K562 (cell line): ENCODE results near the gene NACC1. TPM values are rescaled to one million over a fixed set of nuclear protein-coding genes. Genes with fewer than 3 reads are reported as not detected.

Experiments
- BCL6 ChIP-seq: fragments of 250-450 bp; sonication (Bioruptor Pico); IDR thresholded peaks from 2 replicates; pipeline ENCODE4 v1.4.0; 2020
- BMI1 ChIP-seq: fragments of 150-350 bp; IDR thresholded peaks from 2 replicates; pipeline ENCODE4 v1.6.1; 2014; ENCODE audit warnings: low read length
- C11orf30 ChIP-seq: fragments of 450-650 bp; IDR thresholded peaks from 2 replicates; pipeline ENCODE4 v1.6.1; 2016; ENCODE audit warnings: low read depth, mild to moderate bottlenecking
- ELF4 ChIP-seq: fragments of 450-650 bp; formaldehyde crosslinking; IDR thresholded peaks from 2 replicates; pipeline ENCODE4 v1.4.0; 2022; ENCODE audit warnings: missing genetic modification characterization
- GATAD2B ChIP-seq: fragments of 450-650 bp; IDR thresholded peaks from 2 replicates; pipeline ENCODE4 v1.6.1; 2017; ENCODE audit warnings: mild to moderate bottlenecking, borderline replicate concordance
- HMGN3 ChIP-seq: IDR thresholded peaks from 2 replicates; pipeline ENCODE4 v1.6.1; 2011; ENCODE audit warnings: borderline replicate concordance, low read depth, mild to moderate bottlenecking, mixed read lengths, low read length; ENCODE audit not compliant: insufficient read length; ENCODE audit errors: extremely low read depth
- LARP7 ChIP-seq: fragments of 450-650 bp; IDR thresholded peaks from 2 replicates; pipeline ENCODE4 v1.6.1; 2016
- NCOA4 ChIP-seq: fragments of 450-650 bp; IDR thresholded peaks from 2 replicates; pipeline ENCODE4 v1.6.1; 2018; ENCODE audit warnings: mild to moderate bottlenecking; ENCODE audit not compliant: partially characterized antibody
- NRF1 ChIP-seq, 2 experiments: fragments of 450-650 bp; IDR thresholded peaks in 1 of 2; conservative IDR thresholded peaks in 1 of 2; 2 replicates each; pipeline ENCODE4 v1.6.1; 2014; ENCODE audit warnings: mild to moderate bottlenecking in 2 of 2
- SMARCC2 ChIP-seq: fragments of 450-650 bp; IDR thresholded peaks from 2 replicates; pipeline ENCODE4 v1.6.1; 2017; ENCODE audit warnings: antibody characterized with exemption, moderate library complexity, mild to moderate bottlenecking, low read depth
- TSC22D4 ChIP-seq: fragments of 450-650 bp; IDR thresholded peaks from 2 replicates; pipeline ENCODE4 v1.6.1; 2016; ENCODE audit warnings: missing genetic modification characterization, missing biosample characterization, control low read depth
- ZNF561 ChIP-seq: fragments of 450-650 bp; formaldehyde crosslinking; conservative IDR thresholded peaks from 2 replicates; pipeline ENCODE4 v1.4.0; 2020; ENCODE audit warnings: mild to moderate bottlenecking, moderate library complexity
- ZNF780A ChIP-seq: fragments of 250-450 bp; sonication (Bioruptor Pico); IDR thresholded peaks from 2 replicates; pipeline ENCODE4 v1.5.0; 2021; ENCODE audit warnings: mild to moderate bottlenecking
- polyA plus RNA-seq, 8 experiments: library from polyadenylated mRNA; depleted of rRNA in 4 of 8; stranded (reverse) in 5 of 8; unstranded in 3 of 8; fragments of >200 nt; fragmentation: Nextera tagmentation in 2 of 8; fragmentation: Illumina TruSeq in 1 of 8; extraction: Ambion mirVana in 2 of 8; extraction: Trizol in 1 of 8; gene quantifications; 2 replicates each; pipeline versions ENCODE4 v1.2.1 to v1.2.3, GENCODE V29; 2011 to 2014; ENCODE audit warnings: inconsistent platforms in 1 of 8, missing spikeins in 1 of 8
- total RNA-seq, 7 experiments: library from RNA; depleted of rRNA in 6 of 7; stranded (reverse); fragments of >200 nt in 6 of 7; fragmentation: Illumina TruSeq in 2 of 7; extraction: Trizol in 2 of 7; gene quantifications; 2 replicates each; pipeline versions ENCODE4 v1.2.1 to v1.2.3, GENCODE V29; 2011 to 2021; ENCODE audit warnings: low replicate concordance in 1 of 7
- TF ChIP-seq, protein P1 (sequence below), 2 experiments: fragments of 450-650 bp; formaldehyde crosslinking in 1 of 2; IDR thresholded peaks; 2 replicates each; pipeline versions ENCODE4 v1.4.0 to v1.6.1; 2014 to 2020; ENCODE audit warnings: mild to moderate bottlenecking in 2 of 2, borderline replicate concordance in 1 of 2, low read depth in 1 of 2
- TF ChIP-seq, protein P2 (sequence below): fragments of 250-450 bp; sonication (Bioruptor Pico); IDR thresholded peaks from 2 replicates; pipeline ENCODE4 v1.5.0; 2021; ENCODE audit warnings: mild to moderate bottlenecking, borderline replicate concordance
- TF ChIP-seq, protein P3 (sequence below): sonication (generic); formaldehyde crosslinking; IDR thresholded peaks from 2 replicates; pipeline ENCODE4 v1.8.0; 2022; ENCODE audit warnings: missing genetic modification reagents, mild to moderate bottlenecking, borderline replicate concordance

Gene NACC1
- total and polyA plus RNA-seq, 9 of the 15 experiments (the other 6 are each of a cell fraction or from before 2014, with no cell fraction given), result 0.04 to 96.6 (median 25.8) TPM

DNA sequence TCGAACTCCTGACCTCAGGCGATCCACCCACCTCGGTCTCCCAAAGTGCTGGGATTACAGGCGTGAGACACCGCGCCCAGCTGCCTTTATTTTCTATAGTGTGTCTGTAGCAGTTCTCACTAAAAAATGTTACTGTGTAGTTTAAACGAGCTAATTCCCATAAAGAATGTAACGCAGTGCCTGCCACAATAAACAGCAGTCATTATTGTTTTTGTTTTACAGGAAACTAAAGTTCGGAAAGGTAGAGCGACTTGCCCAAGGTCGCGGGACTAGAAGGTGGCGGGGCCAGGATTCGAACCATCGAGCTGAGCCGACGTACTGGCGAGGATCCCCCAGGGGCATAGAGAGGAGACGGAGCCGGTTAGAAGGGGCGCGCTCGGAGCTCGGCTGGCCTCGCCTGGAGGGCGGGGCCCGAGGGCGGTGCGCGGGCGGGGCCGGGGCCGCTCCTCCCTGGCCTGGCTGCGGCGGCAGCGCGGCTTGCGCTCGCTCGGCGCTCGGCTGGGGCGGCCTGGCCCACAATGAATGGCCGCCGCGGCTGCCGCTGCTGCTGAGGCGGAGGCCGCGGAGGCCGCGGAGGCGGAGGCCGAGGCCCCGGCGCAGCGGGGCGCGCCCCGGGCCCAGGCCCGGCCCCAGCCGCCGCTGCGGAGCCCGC is at the start of gene NACC1 (continued):
- TF ChIP-seq, protein P1, sequence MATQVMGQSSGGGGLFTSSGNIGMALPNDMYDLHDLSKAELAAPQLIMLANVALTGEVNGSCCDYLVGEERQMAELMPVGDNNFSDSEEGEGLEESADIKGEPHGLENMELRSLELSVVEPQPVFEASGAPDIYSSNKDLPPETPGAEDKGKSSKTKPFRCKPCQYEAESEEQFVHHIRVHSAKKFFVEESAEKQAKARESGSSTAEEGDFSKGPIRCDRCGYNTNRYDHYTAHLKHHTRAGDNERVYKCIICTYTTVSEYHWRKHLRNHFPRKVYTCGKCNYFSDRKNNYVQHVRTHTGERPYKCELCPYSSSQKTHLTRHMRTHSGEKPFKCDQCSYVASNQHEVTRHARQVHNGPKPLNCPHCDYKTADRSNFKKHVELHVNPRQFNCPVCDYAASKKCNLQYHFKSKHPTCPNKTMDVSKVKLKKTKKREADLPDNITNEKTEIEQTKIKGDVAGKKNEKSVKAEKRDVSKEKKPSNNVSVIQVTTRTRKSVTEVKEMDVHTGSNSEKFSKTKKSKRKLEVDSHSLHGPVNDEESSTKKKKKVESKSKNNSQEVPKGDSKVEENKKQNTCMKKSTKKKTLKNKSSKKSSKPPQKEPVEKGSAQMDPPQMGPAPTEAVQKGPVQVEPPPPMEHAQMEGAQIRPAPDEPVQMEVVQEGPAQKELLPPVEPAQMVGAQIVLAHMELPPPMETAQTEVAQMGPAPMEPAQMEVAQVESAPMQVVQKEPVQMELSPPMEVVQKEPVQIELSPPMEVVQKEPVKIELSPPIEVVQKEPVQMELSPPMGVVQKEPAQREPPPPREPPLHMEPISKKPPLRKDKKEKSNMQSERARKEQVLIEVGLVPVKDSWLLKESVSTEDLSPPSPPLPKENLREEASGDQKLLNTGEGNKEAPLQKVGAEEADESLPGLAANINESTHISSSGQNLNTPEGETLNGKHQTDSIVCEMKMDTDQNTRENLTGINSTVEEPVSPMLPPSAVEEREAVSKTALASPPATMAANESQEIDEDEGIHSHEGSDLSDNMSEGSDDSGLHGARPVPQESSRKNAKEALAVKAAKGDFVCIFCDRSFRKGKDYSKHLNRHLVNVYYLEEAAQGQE (IDR thresholded peaks at IDR 0.05; ENCODE audit: borderline replicate concordance), result peak; percentile 92
- TF ChIP-seq, protein P1 (CRISPR knock-in tag; IDR thresholded peaks at IDR 0.05; ENCODE audit: low read depth), result no peak
- TF ChIP-seq NRF1 (conservative IDR thresholded peaks at IDR 0.05 in 1 of 2, IDR thresholded peaks at IDR 0.05 in 1 of 2), result peak; percentile 60 to 70; a peak in 2 of 4 replicates
- TF ChIP-seq ZNF561, result no peak
- TF ChIP-seq ELF4 (CRISPR knock-in tag), result no peak
- no peak for TF ChIP-seq BCL6
- peak; percentile 57 for TF ChIP-seq HMGN3
- TF ChIP-seq TSC22D4 (tag), result no peak
- TF ChIP-seq, protein P2, sequence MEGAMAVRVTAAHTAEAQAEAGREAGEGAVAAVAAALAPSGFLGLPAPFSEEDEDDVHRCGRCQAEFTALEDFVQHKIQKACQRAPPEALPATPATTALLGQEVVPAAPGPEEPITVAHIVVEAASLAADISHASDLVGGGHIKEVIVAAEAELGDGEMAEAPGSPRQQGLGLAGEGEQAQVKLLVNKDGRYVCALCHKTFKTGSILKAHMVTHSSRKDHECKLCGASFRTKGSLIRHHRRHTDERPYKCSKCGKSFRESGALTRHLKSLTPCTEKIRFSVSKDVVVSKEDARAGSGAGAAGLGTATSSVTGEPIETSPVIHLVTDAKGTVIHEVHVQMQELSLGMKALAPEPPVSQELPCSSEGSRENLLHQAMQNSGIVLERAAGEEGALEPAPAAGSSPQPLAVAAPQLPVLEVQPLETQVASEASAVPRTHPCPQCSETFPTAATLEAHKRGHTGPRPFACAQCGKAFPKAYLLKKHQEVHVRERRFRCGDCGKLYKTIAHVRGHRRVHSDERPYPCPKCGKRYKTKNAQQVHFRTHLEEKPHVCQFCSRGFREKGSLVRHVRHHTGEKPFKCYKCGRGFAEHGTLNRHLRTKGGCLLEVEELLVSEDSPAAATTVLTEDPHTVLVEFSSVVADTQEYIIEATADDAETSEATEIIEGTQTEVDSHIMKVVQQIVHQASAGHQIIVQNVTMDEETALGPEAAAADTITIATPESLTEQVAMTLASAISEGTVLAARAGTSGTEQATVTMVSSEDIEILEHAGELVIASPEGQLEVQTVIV (CRISPR knock-in tag), result no peak
- TF ChIP-seq NCOA4, result no peak
- TF ChIP-seq, protein P3, sequence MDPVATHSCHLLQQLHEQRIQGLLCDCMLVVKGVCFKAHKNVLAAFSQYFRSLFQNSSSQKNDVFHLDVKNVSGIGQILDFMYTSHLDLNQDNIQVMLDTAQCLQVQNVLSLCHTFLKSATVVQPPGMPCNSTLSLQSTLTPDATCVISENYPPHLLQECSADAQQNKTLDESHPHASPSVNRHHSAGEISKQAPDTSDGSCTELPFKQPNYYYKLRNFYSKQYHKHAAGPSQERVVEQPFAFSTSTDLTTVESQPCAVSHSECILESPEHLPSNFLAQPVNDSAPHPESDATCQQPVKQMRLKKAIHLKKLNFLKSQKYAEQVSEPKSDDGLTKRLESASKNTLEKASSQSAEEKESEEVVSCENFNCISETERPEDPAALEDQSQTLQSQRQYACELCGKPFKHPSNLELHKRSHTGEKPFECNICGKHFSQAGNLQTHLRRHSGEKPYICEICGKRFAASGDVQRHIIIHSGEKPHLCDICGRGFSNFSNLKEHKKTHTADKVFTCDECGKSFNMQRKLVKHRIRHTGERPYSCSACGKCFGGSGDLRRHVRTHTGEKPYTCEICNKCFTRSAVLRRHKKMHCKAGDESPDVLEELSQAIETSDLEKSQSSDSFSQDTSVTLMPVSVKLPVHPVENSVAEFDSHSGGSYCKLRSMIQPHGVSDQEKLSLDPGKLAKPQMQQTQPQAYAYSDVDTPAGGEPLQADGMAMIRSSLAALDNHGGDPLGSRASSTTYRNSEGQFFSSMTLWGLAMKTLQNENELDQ (CRISPR knock-in tag), result no peak
- TF ChIP-seq C11orf30, result no peak
- TF ChIP-seq SMARCC2, result no peak
- TF ChIP-seq LARP7, result no peak
- TF ChIP-seq BMI1, result no peak
- peak; percentile 77 for TF ChIP-seq GATAD2B
- TF ChIP-seq ZNF780A (CRISPR knock-in tag), result no peak
